ENCODE data around the gene FRMD3.

- TF ChIP-seq CTCF (IDR thresholded peaks at IDR 0.05; ENCODE audit: extremely low read depth in 1 of 2, insufficient read depth in 1 of 2, low read depth in 1 of 2, low read length in 2 of 2) (no peak), POLR2A (IDR thresholded peaks at IDR 0.05; ENCODE audit: low read depth, low read length) (no peak), EZH2 (IDR thresholded peaks at IDR 0.05; ENCODE audit: borderline replicate concordance, low read depth, low read length, severe bottlenecking) (no peak), POLR2AphosphoS5 (IDR thresholded peaks at IDR 0.05; ENCODE audit: insufficient read depth, low read depth, low read length) (no peak), GATA2 (IDR thresholded peaks at IDR 0.05; ENCODE audit: insufficient read depth, insufficient read length, low read depth, low read length) (no peak), MAX (IDR thresholded peaks at IDR 0.05; ENCODE audit: insufficient read depth, insufficient read length) (no peak)
Observed at GRCh38 chr9:83346655-83347420, 191.4 kb downstream of the FRMD3 start.

Measured in endothelial cell of umbilical vein (primary cell).